A549 (cell line): Measurements from ENCODE around the gene BET1L. TPM values are rescaled to one million over a fixed set of nuclear protein-coding genes. Genes with fewer than 3 reads are reported as not detected.
"Not testable (repeated sequence)": the region's sequence is repeated elsewhere in the genome, so short reads cannot be mapped to it uniquely, and the experiment has no call there.

Source experiments
- ATAC-seq, 2 experiments: fragments of 200-7000 bp in 1 of 2; fragments of >200 bp in 1 of 2; cut with Nextera tagmentation in 1 of 2; cut with Tn5 transposase in 1 of 2; 3 replicates each; pipeline versions ENCODE4 v1.8.0 to v1.9.1; 2018 to 2020; ENCODE audit warnings: mild to moderate bottlenecking in 1 of 2, moderate library complexity in 1 of 2
- CTCF ChIA-PET: fragments of 300-600 bp; sonication (Branson Sonifier 250); formaldehyde crosslinking; extraction: SDS; loops from one replicate; lab custom pipeline; 2021; ENCODE audit warnings: antibody characterized with exemption, inconsistent platforms; lab: Yijun Ruan, JAX
- POLR2A ChIA-PET: fragments of 350-600 bp; formaldehyde crosslinking; extraction: SDS; loops from one replicate; lab custom pipeline; 2021; ENCODE audit warnings: antibody characterized with exemption, inconsistent platforms; lab: Yijun Ruan, JAX
- DNase-seq, 2 experiments: peaks; one replicate each; pipeline versions ENCODE4 v3.0.0 to v3.0.0-alpha.2; 2011 to 2016; ENCODE audit warnings: low read depth in 1 of 2, low spot score in 1 of 2
- FAIRE-seq: peaks from 2 replicates; lab custom pipeline; 2011; peaks lifted over from hg19 to GRCh38; lab: Jason Lieb, UNC
- H3K27ac ChIP-seq, 2 experiments: fragments of >200 bp; sonication (Bioruptor Twin); formaldehyde crosslinking; 3 replicates each; pipeline ENCODE4 v1.5.1; 2016 to 2017
- H3K4me1 ChIP-seq: fragments of >200 bp; sonication (Bioruptor Twin); formaldehyde crosslinking; 3 replicates; pipeline ENCODE4 v1.6.1; 2016
- H3K4me2 ChIP-seq: fragments of >200 bp; sonication (Bioruptor Twin); formaldehyde crosslinking; 3 replicates; pipeline ENCODE4 v1.6.1; 2016
- H3K4me3 ChIP-seq: fragments of >200 bp; sonication (Bioruptor Twin); formaldehyde crosslinking; 3 replicates; pipeline ENCODE4 v1.5.1; 2016
- H3K9me3 ChIP-seq: fragments of >200 bp; sonication (Bioruptor Twin); formaldehyde crosslinking; 3 replicates; pipeline ENCODE4 v1.6.1; 2016
- CHD2 ChIP-seq: fragments of 150-350 bp; IDR thresholded peaks from 2 replicates; pipeline ENCODE4 v1.6.1; 2014; ENCODE audit warnings: low read length; ENCODE audit not compliant: partially characterized antibody
- FOSB ChIP-seq: fragments of 250-450 bp; sonication (Bioruptor Pico); IDR thresholded peaks from 2 replicates; pipeline ENCODE4 v1.5.0; 2020; ENCODE audit warnings: mild to moderate bottlenecking, moderate library complexity
- FOSL2 ChIP-seq, 2 experiments: fragments of 450-650 bp in 1 of 2; fragments of >200 bp in 1 of 2; sonication (Bioruptor Twin) in 1 of 2; formaldehyde crosslinking; IDR thresholded peaks; 2 replicates each; pipeline versions ENCODE4 v1.5.0 to v1.6.1; 2016 to 2020; ENCODE audit warnings: mild to moderate bottlenecking in 1 of 2, moderate library complexity in 1 of 2
- GATA3 ChIP-seq: IDR thresholded peaks from 2 replicates; pipeline ENCODE4 v1.6.1; 2012; ENCODE audit warnings: borderline replicate concordance
- HOXA7 ChIP-seq: fragments of 250-450 bp; sonication (Bioruptor Pico); IDR thresholded peaks from 2 replicates; pipeline ENCODE4 v1.5.0; 2020; ENCODE audit warnings: mild to moderate bottlenecking, moderate library complexity
- HOXB13 ChIP-seq: fragments of 250-450 bp; sonication (Bioruptor Pico); IDR thresholded peaks from 2 replicates; pipeline ENCODE4 v1.5.0; 2020; ENCODE audit warnings: low read depth, mild to moderate bottlenecking, moderate library complexity
- KDM1A ChIP-seq: fragments of 200-600 bp; sonication (generic); IDR thresholded peaks from 2 replicates; pipeline ENCODE4 v1.6.1; 2016; ENCODE audit warnings: low read depth, mild to moderate bottlenecking
- MAFK ChIP-seq: fragments of 450-650 bp; IDR thresholded peaks from 2 replicates; pipeline ENCODE4 v1.6.1; 2014; ENCODE audit not compliant: partially characterized antibody
- MAZ ChIP-seq: fragments of 150-350 bp; IDR thresholded peaks from 2 replicates; pipeline ENCODE4 v1.6.1; 2014; ENCODE audit warnings: antibody characterized with exemption, low read depth, low read length, borderline replicate concordance
- PHF8 ChIP-seq: fragments of 200-600 bp; sonication (generic); IDR thresholded peaks from 2 replicates; pipeline ENCODE4 v1.6.1; 2016; ENCODE audit warnings: low read depth, mild to moderate bottlenecking, antibody characterized with exemption, moderate library complexity, borderline replicate concordance
- POLR2A ChIP-seq: IDR thresholded peaks from 2 replicates; pipeline ENCODE4 v1.6.1; 2012; ENCODE audit warnings: mild to moderate bottlenecking, low read length
- POLR2AphosphoS2 ChIP-seq: conservative IDR thresholded peaks from 2 replicates; pipeline ENCODE4 v1.6.1; 2012; ENCODE audit warnings: low read length, improper control_type of control experiment, inconsistent platforms
- RARB ChIP-seq: fragments of 250-450 bp; sonication (Bioruptor Pico); IDR thresholded peaks from 2 replicates; pipeline ENCODE4 v1.8.0; 2021; ENCODE audit warnings: mild to moderate bottlenecking, moderate library complexity
- ZFP36 ChIP-seq: fragments of 450-650 bp; IDR thresholded peaks from 2 replicates; pipeline ENCODE4 v1.6.1; 2014; ENCODE audit warnings: borderline replicate concordance; ENCODE audit not compliant: partially characterized antibody
- ZNF302 ChIP-seq: fragments of 250-450 bp; sonication (Bioruptor Pico); IDR thresholded peaks from 2 replicates; pipeline ENCODE4 v1.9.0; 2021; ENCODE audit warnings: inconsistent platforms, mild to moderate bottlenecking, moderate library complexity
- WGBS: methylation state at CpG from one replicate; pipeline ENCODE4 v1.1.6; 2017; ENCODE audit errors: missing lambda C conversion rate; 5-methylcytosine and 5-hydroxymethylcytosine counted together
- polyA plus RNA-seq, 4 experiments: library from polyadenylated mRNA; depleted of rRNA in 3 of 4; stranded (reverse); fragments of >200 nt; fragmentation: RNase III in 1 of 4; extraction: RNeasy Plus Mini Kit Qiagen cat#74134 plus additional on column Dnase treatment in 1 of 4; gene quantifications; 2 replicates in 3 of 4; 3 replicates in 1 of 4; pipeline ENCODE4 v1.2.3, GENCODE V29; 2011 to 2017
- TF ChIP-seq, protein P1 (sequence below): fragments of 250-450 bp; sonication (Bioruptor Pico); IDR thresholded peaks from 2 replicates; pipeline ENCODE4 v1.5.0; 2020; ENCODE audit warnings: low read depth, mild to moderate bottlenecking, moderate library complexity
- TF ChIP-seq, protein P2 (sequence below): fragments of >200 bp; sonication (Bioruptor Twin); formaldehyde crosslinking; IDR thresholded peaks from 2 replicates; pipeline ENCODE4 v1.6.1; 2016
- TF ChIP-seq, protein P3 (sequence below): IDR thresholded peaks from 2 replicates; pipeline ENCODE4 v1.6.1; 2012; ENCODE audit warnings: low read depth, borderline replicate concordance
- TF ChIP-seq, protein P4 (sequence below): fragments of 200-600 bp; sonication (generic); IDR thresholded peaks from 2 replicates; pipeline ENCODE4 v1.6.1; 2016; ENCODE audit warnings: antibody characterized with exemption, mild to moderate bottlenecking, moderate library complexity
- TF ChIP-seq, protein P5 (sequence below): fragments of >200 bp; sonication (Bioruptor Twin); formaldehyde crosslinking; IDR thresholded peaks from 3 replicates; pipeline ENCODE4 v1.5.1; 2016

Gene BET1L
- polyA plus RNA-seq, 2 of the 4 experiments (the other 2 are of a cell fraction): 28.5 to 44.5 TPM

DNA sequence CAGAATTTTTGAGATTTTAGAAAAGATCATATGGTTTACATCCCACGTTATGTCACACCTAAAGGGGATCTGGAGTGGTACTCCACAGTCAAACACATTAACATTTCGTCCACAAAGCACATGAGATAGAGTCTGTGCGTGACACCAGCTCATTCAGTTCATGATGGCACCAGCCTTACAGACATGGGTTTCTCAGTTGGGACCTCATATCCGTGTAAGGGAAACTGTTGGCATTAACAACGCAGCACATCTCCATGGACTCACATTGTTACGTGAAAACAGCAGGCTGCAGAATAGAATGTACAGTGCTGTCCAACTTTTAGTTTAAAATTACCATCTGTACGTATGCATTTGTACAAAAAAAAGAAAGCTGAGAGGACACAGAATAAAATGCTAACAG lies 14.3 kb upstream of the BET1L start:
- no peak overlapping the region for H3K4me2 ChIP-seq
- no peak for ATAC-seq
- TF ChIP-seq MAFK (no peak), GATA3 (no peak), PHF8 (no peak), CHD2 (no peak), ZNF302 (CRISPR knock-in tag) (no peak), FOSL2 (IDR thresholded peaks at IDR 0.05) (no peak), FOSL2 (CRISPR knock-in tag; IDR thresholded peaks at IDR 0.05) (no peak), POLR2A (no peak), MAZ (no peak), RARB (CRISPR knock-in tag) (no peak), HOXA7 (CRISPR knock-in tag) (no peak), HOXB13 (CRISPR knock-in tag) (no peak)
- TF ChIP-seq, protein P1, sequence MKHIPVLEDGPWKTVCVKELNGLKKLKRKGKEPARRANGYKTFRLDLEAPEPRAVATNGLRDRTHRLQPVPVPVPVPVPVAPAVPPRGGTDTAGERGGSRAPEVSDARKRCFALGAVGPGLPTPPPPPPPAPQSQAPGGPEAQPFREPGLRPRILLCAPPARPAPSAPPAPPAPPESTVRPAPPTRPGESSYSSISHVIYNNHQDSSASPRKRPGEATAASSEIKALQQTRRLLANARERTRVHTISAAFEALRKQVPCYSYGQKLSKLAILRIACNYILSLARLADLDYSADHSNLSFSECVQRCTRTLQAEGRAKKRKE (CRISPR knock-in tag): no peak
- TF ChIP-seq, protein P2, sequence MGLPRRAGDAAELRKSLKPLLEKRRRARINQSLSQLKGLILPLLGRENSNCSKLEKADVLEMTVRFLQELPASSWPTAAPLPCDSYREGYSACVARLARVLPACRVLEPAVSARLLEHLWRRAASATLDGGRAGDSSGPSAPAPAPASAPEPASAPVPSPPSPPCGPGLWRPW: no peak
- TF ChIP-seq, protein P3, sequence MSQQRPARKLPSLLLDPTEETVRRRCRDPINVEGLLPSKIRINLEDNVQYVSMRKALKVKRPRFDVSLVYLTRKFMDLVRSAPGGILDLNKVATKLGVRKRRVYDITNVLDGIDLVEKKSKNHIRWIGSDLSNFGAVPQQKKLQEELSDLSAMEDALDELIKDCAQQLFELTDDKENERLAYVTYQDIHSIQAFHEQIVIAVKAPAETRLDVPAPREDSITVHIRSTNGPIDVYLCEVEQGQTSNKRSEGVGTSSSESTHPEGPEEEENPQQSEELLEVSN: no peak
- TF ChIP-seq, protein P4, sequence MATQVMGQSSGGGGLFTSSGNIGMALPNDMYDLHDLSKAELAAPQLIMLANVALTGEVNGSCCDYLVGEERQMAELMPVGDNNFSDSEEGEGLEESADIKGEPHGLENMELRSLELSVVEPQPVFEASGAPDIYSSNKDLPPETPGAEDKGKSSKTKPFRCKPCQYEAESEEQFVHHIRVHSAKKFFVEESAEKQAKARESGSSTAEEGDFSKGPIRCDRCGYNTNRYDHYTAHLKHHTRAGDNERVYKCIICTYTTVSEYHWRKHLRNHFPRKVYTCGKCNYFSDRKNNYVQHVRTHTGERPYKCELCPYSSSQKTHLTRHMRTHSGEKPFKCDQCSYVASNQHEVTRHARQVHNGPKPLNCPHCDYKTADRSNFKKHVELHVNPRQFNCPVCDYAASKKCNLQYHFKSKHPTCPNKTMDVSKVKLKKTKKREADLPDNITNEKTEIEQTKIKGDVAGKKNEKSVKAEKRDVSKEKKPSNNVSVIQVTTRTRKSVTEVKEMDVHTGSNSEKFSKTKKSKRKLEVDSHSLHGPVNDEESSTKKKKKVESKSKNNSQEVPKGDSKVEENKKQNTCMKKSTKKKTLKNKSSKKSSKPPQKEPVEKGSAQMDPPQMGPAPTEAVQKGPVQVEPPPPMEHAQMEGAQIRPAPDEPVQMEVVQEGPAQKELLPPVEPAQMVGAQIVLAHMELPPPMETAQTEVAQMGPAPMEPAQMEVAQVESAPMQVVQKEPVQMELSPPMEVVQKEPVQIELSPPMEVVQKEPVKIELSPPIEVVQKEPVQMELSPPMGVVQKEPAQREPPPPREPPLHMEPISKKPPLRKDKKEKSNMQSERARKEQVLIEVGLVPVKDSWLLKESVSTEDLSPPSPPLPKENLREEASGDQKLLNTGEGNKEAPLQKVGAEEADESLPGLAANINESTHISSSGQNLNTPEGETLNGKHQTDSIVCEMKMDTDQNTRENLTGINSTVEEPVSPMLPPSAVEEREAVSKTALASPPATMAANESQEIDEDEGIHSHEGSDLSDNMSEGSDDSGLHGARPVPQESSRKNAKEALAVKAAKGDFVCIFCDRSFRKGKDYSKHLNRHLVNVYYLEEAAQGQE: no peak
- POLR2A ChIA-PET: no interaction called here
- no peaks in the 10 kb centered on the region for H3K9me3 ChIP-seq
- no peak for DNase-seq
- no peak for FAIRE-seq
- no peak overlapping the region for H3K27ac ChIP-seq
- no peaks in the 10 kb centered on the region for H3K4me1 ChIP-seq
- CTCF ChIA-PET: interaction anchor here (0.8 to 2.5 kb wide), 5 partner anchors 11 to 84 kb away, joined by 3 to 10 read pairs (median 7); partner anchors contain the start of gene PSMD13
- WGBS: 87% methylated on average over 7 of the region's 7 CpGs
- no peak overlapping the region for H3K4me3 ChIP-seq

DNA sequence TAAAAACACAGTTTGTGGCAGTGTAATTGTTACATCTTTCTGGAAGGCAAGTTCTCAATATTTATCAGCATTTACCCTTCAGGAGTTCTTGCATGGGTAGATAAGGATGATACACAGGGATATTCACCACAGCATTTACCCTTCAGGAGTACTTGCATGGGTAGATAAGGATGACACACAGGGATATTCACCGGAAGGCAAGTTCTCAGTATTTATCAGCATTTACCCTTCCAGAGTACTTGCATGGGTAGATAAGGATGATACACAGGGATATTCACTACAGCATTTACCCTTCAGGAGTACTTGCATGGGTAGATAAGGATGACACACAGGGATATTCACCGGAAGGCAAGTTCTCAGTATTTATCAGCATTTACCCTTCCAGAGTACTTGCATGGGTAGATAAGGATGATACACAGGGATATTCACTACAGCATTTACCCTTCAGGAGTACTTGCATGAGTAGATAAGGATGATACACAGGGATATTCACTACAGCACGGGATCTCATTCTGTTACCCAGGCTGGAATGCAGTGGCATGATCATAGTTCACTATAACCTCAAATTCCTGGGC lies 13.5 kb upstream of the BET1L start:
- WGBS: 92% methylated on average over 3 of the region's 3 CpGs
- H3K4me1 ChIP-seq, DNase-seq, H3K9me3 ChIP-seq, H3K4me2 ChIP-seq, ATAC-seq, POLR2A ChIA-PET, H3K27ac ChIP-seq, H3K4me3 ChIP-seq, FAIRE-seq: not testable (repeated sequence)
- CTCF ChIA-PET: interaction anchor here (1.4 to 2.1 kb wide), 2 partner anchors 12 to 16 kb away, joined by 3 to 10 read pairs; partner anchors contain the start of gene PSMD13

DNA sequence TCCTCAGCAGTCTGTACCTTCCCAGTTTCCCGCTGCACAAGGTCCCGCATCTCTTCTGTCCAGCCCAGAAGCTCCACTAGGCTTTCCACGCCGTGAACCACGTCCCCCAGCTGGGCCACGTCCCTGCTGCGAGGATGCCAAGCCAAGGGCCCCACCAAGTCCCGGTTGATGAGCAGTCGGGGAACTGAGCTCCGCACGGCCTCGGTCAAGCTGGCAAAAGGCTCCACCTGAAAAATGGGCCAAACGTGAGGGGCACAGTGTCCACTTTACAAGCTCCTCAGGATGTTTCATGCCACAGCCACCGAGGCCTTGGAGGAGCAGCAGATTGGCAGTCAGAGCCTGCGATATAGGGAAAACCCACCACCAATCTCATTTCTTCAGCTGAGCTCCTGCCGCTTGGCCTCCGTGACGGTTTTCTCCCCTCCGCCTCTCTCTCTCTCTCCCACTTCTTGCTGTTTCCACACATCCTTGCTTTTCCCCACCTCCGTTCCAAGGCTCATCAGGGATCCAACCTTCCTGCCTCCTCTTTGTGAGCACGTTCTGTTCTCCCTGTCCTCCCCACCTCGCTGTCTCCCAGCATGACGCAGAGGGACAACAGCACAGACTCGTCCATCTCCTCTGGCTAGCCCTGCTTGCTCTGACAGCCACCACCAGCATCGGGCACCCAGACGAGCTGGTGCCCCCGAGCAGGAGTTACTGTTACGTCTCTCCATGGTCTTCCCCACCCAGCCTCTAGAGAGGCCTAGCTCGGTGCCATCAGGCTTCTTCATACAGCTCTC lies 11.8 kb upstream of the BET1L start:
- H3K27ac ChIP-seq: no peak overlapping the region
- no peaks in the 10 kb centered on the region for H3K4me1 ChIP-seq
- H3K4me2 ChIP-seq: no peak overlapping the region
- POLR2A ChIA-PET: no interaction called here
- no peak for FAIRE-seq
- CTCF ChIA-PET: interaction anchor here (0.6 to 2.0 kb wide), 6 partner anchors 10 to 232 kb away, joined by 3 to 11 read pairs (median 3); no protein-coding TSS in a partner anchor
- no peak for TF ChIP-seq FOSB (CRISPR knock-in tag)
- no peak for TF ChIP-seq KDM1A
- TF ChIP-seq ZFP36: no peak
- TF ChIP-seq POLR2AphosphoS2: no peak
- TF ChIP-seq, protein P5, sequence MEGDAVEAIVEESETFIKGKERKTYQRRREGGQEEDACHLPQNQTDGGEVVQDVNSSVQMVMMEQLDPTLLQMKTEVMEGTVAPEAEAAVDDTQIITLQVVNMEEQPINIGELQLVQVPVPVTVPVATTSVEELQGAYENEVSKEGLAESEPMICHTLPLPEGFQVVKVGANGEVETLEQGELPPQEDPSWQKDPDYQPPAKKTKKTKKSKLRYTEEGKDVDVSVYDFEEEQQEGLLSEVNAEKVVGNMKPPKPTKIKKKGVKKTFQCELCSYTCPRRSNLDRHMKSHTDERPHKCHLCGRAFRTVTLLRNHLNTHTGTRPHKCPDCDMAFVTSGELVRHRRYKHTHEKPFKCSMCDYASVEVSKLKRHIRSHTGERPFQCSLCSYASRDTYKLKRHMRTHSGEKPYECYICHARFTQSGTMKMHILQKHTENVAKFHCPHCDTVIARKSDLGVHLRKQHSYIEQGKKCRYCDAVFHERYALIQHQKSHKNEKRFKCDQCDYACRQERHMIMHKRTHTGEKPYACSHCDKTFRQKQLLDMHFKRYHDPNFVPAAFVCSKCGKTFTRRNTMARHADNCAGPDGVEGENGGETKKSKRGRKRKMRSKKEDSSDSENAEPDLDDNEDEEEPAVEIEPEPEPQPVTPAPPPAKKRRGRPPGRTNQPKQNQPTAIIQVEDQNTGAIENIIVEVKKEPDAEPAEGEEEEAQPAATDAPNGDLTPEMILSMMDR: no peak
- TF ChIP-seq, all 56 proteins: peak for 0
- DNase-seq (no peak), ATAC-seq (no peak)
- no peaks in the 10 kb centered on the region for H3K9me3 ChIP-seq
- H3K4me3 ChIP-seq: no peak overlapping the region
- WGBS: 88% methylated on average over 28 of the region's 29 CpGs
